NCI-H345 treated with DMSO at 0.1 percent for 48 hours (cell line): ENCODE measurements around the gene VSIG10L2.
"Not testable (repeated sequence)": the region's sequence is repeated elsewhere in the genome, so short reads cannot be mapped to it uniquely, and the experiment has no call there.

Experiments
- DNase-seq: peaks from one replicate; lab custom pipeline; 2025; ENCODE audit not compliant: unreplicated experiment; lab: John Stamatoyannopoulos, UW

The VSIG10L2 gene

GRCh38 chr11:125945797-125946520 is at the start of gene VSIG10L2:
TSS of gene VSIG10L2 (plus strand) at chr11:125946044. CDS start at chr11:125946056, 12 bp downstream.
- no peak for DNase-seq

- no peak for DNase-seq
Measured at GRCh38 chr11:125901872-125902271, 44.0 kb upstream of the VSIG10L2 start.

- no peak for DNase-seq
Measured at GRCh38 chr11:125902277-125902926, 43.4 kb upstream of the VSIG10L2 start.

GRCh38 chr11:125902927-125903710 is 42.7 kb upstream of the VSIG10L2 start, which contains the start of gene PUS3:
TSS of gene PUS3 (minus strand) at chr11:125903206. CDS start at chr11:125896284, 6,922 bp downstream.
- DNase-seq = peak; percentile 90

- peak; percentile 20 for DNase-seq
Measured at GRCh38 chr11:125903711-125904659, 41.9 kb upstream of the VSIG10L2 start, which contains the start of gene DDX25. TSS of gene DDX25 (plus strand) at chr11:125904508. CDS start at chr11:125904518, 10 bp downstream.

GRCh38 chr11:125904678-125905077 is 41.2 kb upstream of the VSIG10L2 start:
- DNase-seq = no peak

- no peak for DNase-seq
Measured at GRCh38 chr11:125910226-125910849, 35.5 kb upstream of the VSIG10L2 start.

- DNase-seq = not testable (repeated sequence)
Measured at GRCh38 chr11:125914601-125915000, 31.2 kb upstream of the VSIG10L2 start.

GRCh38 chr11:125916683-125917347 is 29.0 kb upstream of the VSIG10L2 start:
- no peak for DNase-seq

GRCh38 chr11:125918140-125918840 is 27.6 kb upstream of the VSIG10L2 start:
- no peak for DNase-seq

GRCh38 chr11:125921042-125921441 is 24.8 kb upstream of the VSIG10L2 start:
- no peak for DNase-seq

GRCh38 chr11:125922156-125922555 is 23.7 kb upstream of the VSIG10L2 start:
- no peak for DNase-seq

GRCh38 chr11:125923012-125923579 is 22.7 kb upstream of the VSIG10L2 start:
- peak; percentile 43 for DNase-seq

- DNase-seq = no peak
Measured at GRCh38 chr11:125923633-125924032, 22.2 kb upstream of the VSIG10L2 start.

GRCh38 chr11:125924384-125925007 is 21.3 kb upstream of the VSIG10L2 start:
- no peak for DNase-seq

- DNase-seq = no peak
Measured at GRCh38 chr11:125925247-125925740, 20.6 kb upstream of the VSIG10L2 start.

- DNase-seq = no peak
Measured at GRCh38 chr11:125925804-125926203, 20.0 kb upstream of the VSIG10L2 start.

GRCh38 chr11:125926682-125927081 is 19.2 kb upstream of the VSIG10L2 start:
- no peak for DNase-seq
